ENCODE measurements around the gene NLRP3. TPM values are rescaled to one million over a fixed set of nuclear protein-coding genes. Genes with fewer than 3 reads are reported as not detected.
"Not testable (repeated sequence)": the region's sequence is repeated elsewhere in the genome, so short reads cannot be mapped to it uniquely, and the experiment has no call there.

Gene NLRP3
- total RNA-seq, 4 donors from 2014 or later = 0.26 to 2.8 (median 0.86) TPM

- H3K36me3 ChIP-seq = no peaks in the 10 kb centered on the region
- H3K4me3 ChIP-seq = no peak overlapping the region
- H3K27ac ChIP-seq = no peak overlapping the region
- H3K9me3 ChIP-seq = no peaks in the 10 kb centered on the region
- H3K27me3 ChIP-seq = no peaks in the 10 kb centered on the region
- DNase-seq = peak in 1 of 2 donors; percentile 40
- H3K4me1 ChIP-seq = no peaks in the 10 kb centered on the region
- no peak for TF ChIP-seq CTCF (IDR thresholded peaks at IDR 0.05)
- TF ChIP-seq POLR2A (IDR thresholded peaks at IDR 0.05) = no peak
- intact Hi-C loops (cut with DNase I; ENCODE audit: low total_unique reads) = no loop called here
Measured at GRCh38 chr1:247370786-247371732, 44.9 kb upstream of the NLRP3 start.

DNA sequence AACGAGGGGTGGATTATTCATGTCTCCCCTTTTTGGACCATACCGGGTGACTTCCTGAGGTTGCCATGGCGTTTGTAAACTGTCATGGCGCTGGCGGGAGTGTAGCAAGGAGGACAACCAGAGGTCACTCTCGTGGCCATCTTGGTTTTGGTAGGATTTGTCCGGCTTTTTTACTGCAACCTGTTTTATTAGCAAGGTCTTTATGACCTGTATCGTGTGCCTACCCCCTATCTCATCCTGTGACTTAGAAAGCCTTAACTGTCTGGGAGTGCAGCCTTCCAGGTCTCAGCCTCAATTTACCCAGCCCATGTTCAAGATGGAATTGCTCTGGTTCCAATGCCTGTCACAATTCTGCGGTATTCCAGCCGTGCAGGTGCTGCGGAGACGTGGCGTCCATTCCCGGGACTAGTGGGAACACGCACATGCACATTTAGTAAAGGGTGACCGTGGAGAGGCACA lies 44.1 kb upstream of the NLRP3 start:
- Histone ChIP-seq H3K27ac (no peak overlapping the region), H3K36me3 (no peaks in the 10 kb centered on the region), H3K4me1 (no peaks in the 10 kb centered on the region), H3K27me3 (no peaks in the 10 kb centered on the region), H3K9me3 (no peaks in the 10 kb centered on the region), H3K4me3 (no peak overlapping the region)
- no peak for DNase-seq
- intact Hi-C loops (cut with DNase I; ENCODE audit: low total_unique reads) = no loop called here
- TF ChIP-seq POLR2A (IDR thresholded peaks at IDR 0.05) = no peak
- TF ChIP-seq CTCF (IDR thresholded peaks at IDR 0.05) = no peak

DNA sequence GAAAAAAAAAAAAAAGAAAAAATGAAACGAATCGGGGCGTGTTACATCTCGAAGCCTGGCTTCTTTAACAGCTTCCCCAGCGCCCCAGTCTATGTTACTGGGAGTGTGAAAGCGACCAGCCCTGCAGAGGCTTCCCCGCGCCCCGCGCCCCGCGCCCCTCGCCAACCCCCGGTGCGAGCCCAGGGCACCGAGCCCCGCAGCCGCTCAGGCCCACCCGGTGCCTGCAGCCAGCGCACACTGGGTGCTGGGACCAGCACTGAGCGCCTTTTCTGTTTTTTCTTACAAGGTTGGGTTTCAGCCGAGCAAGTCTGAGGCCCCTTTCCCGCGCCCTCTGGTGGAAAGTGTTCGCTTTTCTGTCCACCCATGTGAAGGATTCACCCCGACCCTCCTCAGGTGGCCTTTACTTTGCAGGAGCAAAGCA lies 42.2 kb upstream of the NLRP3 start:
- Histone ChIP-seq H3K27me3 (no peaks in the 10 kb centered on the region), H3K4me3 (peak overlapping the region in 1 of 2 donors; percentile 30), H3K9me3 (no peaks in the 10 kb centered on the region), H3K4me1 (no peaks in the 10 kb centered on the region), H3K27ac (no peak overlapping the region), H3K36me3 (no peaks in the 10 kb centered on the region)
- peak; percentile 54 to 60 for DNase-seq
- intact Hi-C loops (cut with DNase I; ENCODE audit: low total_unique reads) = no loop called here
- TF ChIP-seq CTCF (IDR thresholded peaks at IDR 0.05) (peak; percentile 33 to 67 (median 43)), POLR2A (IDR thresholded peaks at IDR 0.05) (no peak)

GRCh38 chr1:247374651-247375334 lies 41.2 kb upstream of the NLRP3 start:
- not testable (repeated sequence) for H3K9me3 ChIP-seq, DNase-seq, H3K27ac ChIP-seq, H3K27me3 ChIP-seq, H3K4me1 ChIP-seq, H3K36me3 ChIP-seq, H3K4me3 ChIP-seq
- intact Hi-C loops (cut with DNase I; ENCODE audit: low total_unique reads) = loop anchor here (5.0 kb wide), 1 partner anchor 332 kb away; no protein-coding TSS in a partner anchor

DNA sequence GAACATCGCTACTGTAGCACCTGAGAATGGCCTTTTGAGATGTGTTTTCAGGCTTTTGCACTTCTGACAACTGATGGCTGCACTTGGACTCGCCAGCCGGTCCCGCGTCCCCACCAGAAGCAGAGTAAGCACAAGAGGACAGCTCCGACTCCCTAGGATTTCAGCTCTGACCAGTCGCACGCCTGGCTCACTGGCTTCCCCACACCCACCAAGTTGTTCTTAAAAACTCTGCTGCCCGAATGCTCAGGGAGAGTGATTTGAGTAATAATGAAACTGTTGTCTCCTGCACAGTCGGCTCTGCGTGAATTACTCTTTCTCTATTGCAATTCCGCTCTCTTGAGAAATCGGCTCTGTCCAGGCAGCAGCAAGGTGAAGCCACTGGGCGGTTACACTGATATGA lies 40.2 kb upstream of the NLRP3 start:
- TF ChIP-seq POLR2A (IDR thresholded peaks at IDR 0.05) = no peak
- no peak for TF ChIP-seq CTCF (IDR thresholded peaks at IDR 0.05)
- Histone ChIP-seq H3K36me3 (no peaks in the 10 kb centered on the region), H3K27ac (no peak overlapping the region), H3K9me3 (no peaks in the 10 kb centered on the region), H3K27me3 (no peaks in the 10 kb centered on the region), H3K4me3 (no peak overlapping the region), H3K4me1 (no peaks in the 10 kb centered on the region)
- no peak for DNase-seq
- intact Hi-C loops (cut with DNase I; ENCODE audit: low total_unique reads) = loop anchor here (5.0 kb wide), 1 partner anchor 333 kb away; no protein-coding TSS in a partner anchor

All from uterus (tissue), 4 donors.